GM12878 (cell line): ENCODE results near the gene ME3. TPM values are rescaled to one million over a fixed set of nuclear protein-coding genes. Genes with fewer than 3 reads are reported as not detected.
A peak's percentile ranks its signal among the peaks of the same experiment; 100 is the strongest.

Experiments used
- ATAC-seq: fragments of 200-7000 bp; cut with Tn5 transposase; 3 replicates; pipeline ENCODE4 v1.9.1; 2020; ENCODE audit warnings: mild to moderate bottlenecking, moderate library complexity
- BruUV-seq: library from RNA; stranded (reverse); fragments of 400-500 nt; replicated peaks from 2 replicates; lab custom pipeline; 2021; lab: Mats Ljungman, UMichigan
- CTCF ChIA-PET: fragments of 300-600 bp; sonication (Branson Sonifier 250); formaldehyde crosslinking; extraction: SDS; loops from one replicate; lab custom pipeline; 2021; ENCODE audit warnings: inconsistent platforms; lab: Yijun Ruan, JAX
- POLR2A ChIA-PET: fragments of 350-600 bp; formaldehyde crosslinking; extraction: SDS; loops from one replicate; lab custom pipeline; 2021; ENCODE audit warnings: inconsistent platforms; lab: Charles Lee
- RAD21 ChIA-PET: fragments of 300-600 bp; sonication (Branson Sonifier 250); formaldehyde crosslinking; loops from one replicate; lab custom pipeline; 2023; ENCODE audit warnings: antibody characterized with exemption; ENCODE audit not compliant: unreplicated experiment; lab: Charles Lee
- SMC1A ChIA-PET: fragments of 300-600 bp; sonication (Branson Sonifier 250); formaldehyde crosslinking; loops from one replicate; lab custom pipeline; 2023; ENCODE audit not compliant: unreplicated experiment, uncharacterized antibody; lab: Charles Lee
- DNase-seq: peaks from one replicate; pipeline ENCODE4 v3.0.0-alpha.2; 2011; ENCODE audit warnings: low read depth, low spot score
- FAIRE-seq: peaks from 3 replicates; lab custom pipeline; 2011; peaks lifted over from hg19 to GRCh38; lab: Jason Lieb, UNC
- H2AFZ ChIP-seq: 2 replicates; pipeline ENCODE4 v1.6.0; 2011; ENCODE audit warnings: low read depth, low read length, control low read depth; ENCODE audit not compliant: control insufficient read depth
- H3K27ac ChIP-seq: 2 replicates; pipeline ENCODE4 v1.5.1; 2011; ENCODE audit warnings: control low read depth; ENCODE audit not compliant: control insufficient read depth, insufficient read depth
- H3K27me3 ChIP-seq, 2 experiments: replicated peaks in 1 of 2; 2 replicates each; pipeline versions ENCODE4 v1.6.0 to v1.6.1; 2011; ENCODE audit warnings: low read length in 1 of 2; ENCODE audit not compliant: control insufficient read depth in 2 of 2, insufficient read depth in 2 of 2
- H3K36me3 ChIP-seq, 2 experiments: 2 replicates each; pipeline ENCODE4 v1.5.1; 2011; ENCODE audit warnings: low read length in 1 of 2; ENCODE audit not compliant: control insufficient read depth in 2 of 2, insufficient read depth in 2 of 2
- H3K4me1 ChIP-seq: 2 replicates; pipeline ENCODE4 v1.6.1; 2011; ENCODE audit warnings: mild to moderate bottlenecking, low read length, moderate library complexity, mixed read lengths; ENCODE audit not compliant: control insufficient read depth, insufficient read depth
- H3K4me2 ChIP-seq: 2 replicates; pipeline ENCODE4 v1.6.0; 2011; ENCODE audit warnings: control low read depth; ENCODE audit not compliant: control insufficient read depth, insufficient read depth
- H3K4me3 ChIP-seq: fragments of 200-600 bp; sonication (generic); 2 replicates; pipeline ENCODE4 v1.5.1; 2016
- H3K79me2 ChIP-seq: 2 replicates; pipeline ENCODE4 v1.6.0; 2011; ENCODE audit warnings: low read length; ENCODE audit not compliant: control insufficient read depth, insufficient read depth
- H3K9ac ChIP-seq: 2 replicates; pipeline ENCODE4 v1.8.0; 2011; ENCODE audit warnings: low read length, control low read depth, mixed read lengths; ENCODE audit not compliant: control insufficient read depth, insufficient read depth
- H3K9me3 ChIP-seq: replicated peaks from 3 replicates; pipeline ENCODE4 v1.5.1; 2011; ENCODE audit warnings: mild to moderate bottlenecking, low read length; ENCODE audit not compliant: control insufficient read depth, insufficient read depth
- H4K20me1 ChIP-seq: 2 replicates; pipeline ENCODE4 v1.6.0; 2011; ENCODE audit not compliant: control insufficient read depth, insufficient read depth
- PBX3 ChIP-seq: IDR thresholded peaks from 2 replicates; pipeline ENCODE4 v1.6.1; 2011; ENCODE audit warnings: mild to moderate bottlenecking, low read depth, low read length, moderate library complexity; ENCODE audit not compliant: insufficient replicate concordance
- SPI1 ChIP-seq: IDR thresholded peaks from 2 replicates; pipeline ENCODE4 v1.6.1; 2011; ENCODE audit warnings: low read depth, mild to moderate bottlenecking, low read length, moderate library complexity, borderline replicate concordance; ENCODE audit not compliant: insufficient read depth
- WGBS: methylation state at CpG from one replicate; pipeline ENCODE4 v1.1.6; 2016; ENCODE audit warnings: low lambda C conversion rate; ENCODE audit not compliant: insufficient replicate concordance, insufficient coverage; ENCODE audit errors: missing lambda C conversion rate; 5-methylcytosine and 5-hydroxymethylcytosine counted together
- in situ Hi-C: fragments of 300-500 bp; cut with MboI; formaldehyde crosslinking; loops from 9 replicates; pipeline ENCODE4 v1.14.3; 2018; ENCODE audit warnings: mixed read lengths
- intact Hi-C: fragments of 100-400 bp; cut with micrococcal nuclease; formaldehyde crosslinking; loops from one replicate; pipeline ENCODE4 v1.14.2; 2022; ENCODE audit not compliant: unreplicated experiment
- polyA plus RNA-seq, 11 experiments: library from polyadenylated mRNA; depleted of rRNA in 4 of 11; unstranded in 6 of 11; stranded (reverse) in 5 of 11; fragments of >200 nt; fragmentation: Nextera tagmentation in 4 of 11; fragmentation: Illumina TruSeq in 1 of 11; extraction: Ambion mirVana in 4 of 11; extraction: Trizol in 1 of 11; gene quantifications; 1 replicate in 1 of 11; 2 replicates in 10 of 11; pipeline versions ENCODE4 v1.2.1 to v1.2.3, GENCODE V29; 2011 to 2016; ENCODE audit warnings: inconsistent platforms in 2 of 11, missing spikeins in 2 of 11, low read depth in 1 of 11
- total RNA-seq, 4 experiments: library from RNA; depleted of rRNA in 3 of 4; stranded (reverse); fragments of >200 nt in 3 of 4; fragmentation: Illumina TruSeq in 1 of 4; extraction: Trizol in 1 of 4; gene quantifications; 2 replicates each; pipeline versions ENCODE4 v1.2.1 to v1.2.3, GENCODE V29; 2013 to 2021

The ME3 gene
- total and polyA plus RNA-seq, 10 of the 15 experiments (the other 5 are each of a cell fraction or from before 2014, with no cell fraction given): 0.06 to 0.40 (median 0.19) TPM; not detected in 2

GRCh38 chr11:86449993-86450629 is 222.3 kb downstream of the ME3 start:
- no peak overlapping the region for H3K27ac ChIP-seq
- CTCF ChIA-PET: interaction anchor here (0.9 to 1.0 kb wide), 2 partner anchors 10 to 158 kb away, joined by 3 read pairs; no protein-coding TSS in a partner anchor
- RAD21 ChIA-PET: interaction anchor here (0.5 to 1.3 kb wide), 2 partner anchors 123 to 142 kb away, joined by 3 read pairs; no protein-coding TSS in a partner anchor
- no peak overlapping the region for H3K9ac ChIP-seq
- H3K9me3 ChIP-seq: no peaks in the 10 kb centered on the region
- no peaks in the 10 kb centered on the region for H3K36me3 ChIP-seq
- WGBS: 43% methylated on average over 5 of the region's 5 CpGs
- DNase-seq: no peak
- 0 out of 3 replicates have a peak, but pooled peaks have one; percentile 24 for ATAC-seq
- no peaks in the 10 kb centered on the region for H3K79me2 ChIP-seq
- no peak overlapping the region for H3K4me2 ChIP-seq
- no peaks in the 10 kb centered on the region for H4K20me1 ChIP-seq
- no TSS peak for BruUV-seq
- SMC1A ChIA-PET: interaction anchor here (1.0 to 1.6 kb wide), 2 partner anchors 83 to 158 kb away, joined by 4 to 6 read pairs; no protein-coding TSS in a partner anchor
- H3K27me3 ChIP-seq: no peaks in the 10 kb centered on the region
- in situ Hi-C loops (no loop called here), intact Hi-C loops (loop anchor here (10.0 kb wide), 1 partner anchor 595 kb away; the partner anchor contains the start of gene CCDC83)
- no peak for FAIRE-seq
- no peak for TF ChIP-seq PBX3
- TF ChIP-seq SPI1: 0 out of 2 replicates have a peak, but pooled peaks have one; percentile 37
- H2AFZ ChIP-seq: no peak overlapping the region
- H3K4me1 ChIP-seq: no peaks in the 10 kb centered on the region; the same call in 1 of the 2 replicates
- POLR2A ChIA-PET: no interaction called here
- H3K4me3 ChIP-seq: no peak overlapping the region
